GM21367 (cell line): ENCODE data around the gene NOS2.
"Not testable (repeated sequence)": the region's sequence is repeated elsewhere in the genome, so short reads cannot be mapped to it uniquely, and the experiment has no call there.

ENCODE experiments used
- ATAC-seq: cut with Tn5 transposase; IDR thresholded peaks from one replicate; pipeline ENCODE4 v1.9.1; 2021; ENCODE audit not compliant: unreplicated experiment

NOS2 gene

GRCh38 chr17:27793168-27793905 is 7.0 kb downstream of the NOS2 start:
- no peak for ATAC-seq

DNA sequence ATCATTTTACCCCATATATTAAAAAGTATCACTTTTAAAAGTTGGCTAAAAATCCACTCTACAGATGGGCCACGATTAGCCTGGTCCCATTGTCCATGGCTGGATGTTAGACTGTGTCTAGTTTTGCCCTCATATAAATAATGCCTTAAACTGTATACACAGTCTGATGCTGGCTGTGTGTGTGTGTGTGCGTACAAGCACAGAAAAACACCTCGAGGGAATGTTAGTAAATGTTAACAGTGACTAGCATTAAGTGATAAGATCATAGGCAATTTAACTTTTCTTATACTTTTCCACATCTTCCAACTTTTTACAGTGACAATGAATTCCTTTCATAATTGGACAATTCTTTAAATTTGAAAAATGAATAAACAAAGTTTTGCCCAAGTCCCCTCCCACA is 8.2 kb downstream of the NOS2 start:
- ATAC-seq = no peak

DNA sequence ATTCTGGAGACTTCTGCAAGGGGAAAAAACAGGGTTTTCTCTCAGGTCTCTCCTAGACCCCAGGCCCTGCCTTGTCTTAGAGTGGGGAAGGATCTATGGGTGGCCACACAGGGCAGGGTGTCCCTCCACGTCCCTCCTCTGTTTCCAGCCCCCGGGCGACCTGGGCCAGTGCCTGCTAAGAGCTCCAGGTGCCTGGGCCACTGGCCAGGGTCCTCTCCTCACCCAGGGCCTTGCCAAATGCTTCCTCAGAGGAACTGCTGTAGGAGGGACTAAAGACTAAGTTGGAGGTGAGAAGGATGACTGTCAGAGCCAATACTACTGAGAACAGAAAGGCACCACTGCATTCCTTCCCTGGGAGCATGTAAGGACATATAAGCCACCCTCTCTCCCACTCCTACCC is 11.4 kb downstream of the NOS2 start:
- no peak for ATAC-seq

GRCh38 chr17:27783440-27784350 is 16.6 kb downstream of the NOS2 start:
- ATAC-seq = no peak

- ATAC-seq = no peak
Observed at GRCh38 chr17:27782791-27783206, 17.5 kb downstream of the NOS2 start.

DNA sequence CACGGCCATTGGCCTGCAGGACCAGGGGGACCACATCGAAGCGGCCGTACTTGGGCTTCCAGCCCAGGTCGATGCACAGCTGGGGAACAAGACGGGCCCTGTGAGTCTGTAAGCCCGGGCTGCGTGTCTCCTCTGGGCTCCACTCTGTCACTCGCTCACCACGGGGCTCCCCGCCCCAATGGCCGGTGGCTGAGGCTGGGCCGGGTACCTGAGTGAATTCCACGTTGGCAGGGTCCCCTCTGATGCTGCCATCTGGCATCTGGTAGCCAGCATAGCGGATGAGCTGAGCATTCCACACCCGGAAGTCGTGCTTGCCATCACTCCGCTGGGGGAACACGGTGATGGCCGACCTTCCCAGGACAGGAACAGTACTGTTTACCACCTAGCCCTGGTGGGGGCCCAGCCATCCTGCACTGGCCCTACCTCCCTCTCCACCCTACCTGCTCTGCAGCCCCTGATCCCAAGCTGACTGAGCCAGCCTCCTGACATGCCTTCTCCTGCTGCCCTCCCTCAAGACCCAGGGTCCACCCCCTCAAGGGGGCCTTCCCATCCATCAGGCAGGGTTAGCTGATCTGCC is 19.4 kb downstream of the NOS2 start:
- ATAC-seq = no peak

- no peak for ATAC-seq
Observed at GRCh38 chr17:27780092-27780827, 20.1 kb downstream of the NOS2 start.

GRCh38 chr17:27778183-27778582 is 22.1 kb downstream of the NOS2 start:
- no peak for ATAC-seq

- no peak for ATAC-seq
Observed at GRCh38 chr17:27776882-27777624, 23.3 kb downstream of the NOS2 start.

- no peak for ATAC-seq
Observed at GRCh38 chr17:27771586-27771985, 28.7 kb downstream of the NOS2 start.

- no peak for ATAC-seq
Observed at GRCh38 chr17:27770877-27771276, 29.5 kb downstream of the NOS2 start.

- ATAC-seq = no peak
Observed at GRCh38 chr17:27768858-27769410, 31.4 kb downstream of the NOS2 start.

- no peak for ATAC-seq
Observed at GRCh38 chr17:27766438-27766837, 33.9 kb downstream of the NOS2 start.

DNA sequence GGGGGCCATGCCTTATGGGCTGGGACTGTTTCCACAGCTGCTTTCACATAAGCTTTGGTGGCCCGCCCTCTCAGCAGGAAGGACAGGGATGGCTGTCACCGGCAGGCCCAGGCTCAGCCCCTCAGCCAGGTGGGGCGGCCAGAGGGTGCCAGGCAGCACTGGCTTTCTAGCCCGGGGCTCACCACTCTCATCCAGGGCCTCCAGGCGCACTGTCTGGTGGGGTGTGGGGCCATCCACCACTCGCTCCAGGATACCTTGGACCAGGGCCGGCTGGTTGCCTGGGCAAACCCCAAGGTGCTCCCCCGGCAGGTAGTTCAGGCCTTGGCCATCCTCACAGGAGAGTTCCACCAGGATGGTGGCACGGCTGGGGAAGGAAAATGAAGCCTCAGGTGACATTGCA is 35.0 kb downstream of the NOS2 start:
- no peak for ATAC-seq

DNA sequence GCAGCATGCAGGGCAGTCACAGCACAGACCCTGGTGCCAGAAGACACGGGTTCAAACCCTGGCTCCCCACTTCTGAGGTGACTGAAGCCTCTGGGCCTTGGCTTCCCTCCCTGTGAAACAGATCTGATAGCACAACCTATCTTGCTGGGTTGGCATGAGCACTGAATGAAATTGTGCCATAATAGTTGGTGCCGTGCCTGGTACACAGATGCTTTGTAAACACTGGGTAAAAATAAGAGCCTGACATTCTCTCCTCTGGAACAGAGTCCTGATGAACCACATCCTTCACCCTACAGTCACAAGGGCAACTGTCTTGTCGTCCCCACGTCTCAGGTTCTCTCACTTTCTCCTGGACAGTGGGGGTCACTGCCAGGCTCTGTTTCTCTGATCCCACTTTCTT is 35.7 kb downstream of the NOS2 start:
- ATAC-seq = no peak

- no peak for ATAC-seq
Observed at GRCh38 chr17:27762527-27763305, 37.6 kb downstream of the NOS2 start.

DNA sequence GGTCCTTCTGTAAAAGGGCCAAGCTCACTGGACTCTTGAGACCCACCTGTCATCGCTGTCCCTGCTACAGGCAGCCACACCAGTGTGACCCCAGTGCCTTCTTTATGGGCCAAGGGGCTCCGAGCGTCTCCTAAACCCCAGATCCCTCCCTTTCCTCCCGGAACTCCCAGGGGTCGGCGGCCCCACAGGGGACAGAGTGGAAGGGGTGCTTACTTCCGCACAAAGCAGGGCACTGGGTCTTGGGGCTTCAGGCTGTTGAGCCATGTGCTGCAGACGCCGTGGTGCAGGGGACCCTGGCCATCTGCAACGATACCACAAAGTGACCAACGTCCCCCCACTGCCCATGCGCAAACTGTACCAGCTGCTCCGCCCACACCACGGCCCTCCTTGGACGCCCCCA is 39.4 kb downstream of the NOS2 start:
- ATAC-seq = not testable (repeated sequence)

GRCh38 chr17:27760069-27760885 is 40.1 kb downstream of the NOS2 start:
- ATAC-seq = no peak

GRCh38 chr17:27759528-27759927 is 40.8 kb downstream of the NOS2 start:
- ATAC-seq = no peak
